ENCODE results near the gene CHKA.

CHKA gene

DNA sequence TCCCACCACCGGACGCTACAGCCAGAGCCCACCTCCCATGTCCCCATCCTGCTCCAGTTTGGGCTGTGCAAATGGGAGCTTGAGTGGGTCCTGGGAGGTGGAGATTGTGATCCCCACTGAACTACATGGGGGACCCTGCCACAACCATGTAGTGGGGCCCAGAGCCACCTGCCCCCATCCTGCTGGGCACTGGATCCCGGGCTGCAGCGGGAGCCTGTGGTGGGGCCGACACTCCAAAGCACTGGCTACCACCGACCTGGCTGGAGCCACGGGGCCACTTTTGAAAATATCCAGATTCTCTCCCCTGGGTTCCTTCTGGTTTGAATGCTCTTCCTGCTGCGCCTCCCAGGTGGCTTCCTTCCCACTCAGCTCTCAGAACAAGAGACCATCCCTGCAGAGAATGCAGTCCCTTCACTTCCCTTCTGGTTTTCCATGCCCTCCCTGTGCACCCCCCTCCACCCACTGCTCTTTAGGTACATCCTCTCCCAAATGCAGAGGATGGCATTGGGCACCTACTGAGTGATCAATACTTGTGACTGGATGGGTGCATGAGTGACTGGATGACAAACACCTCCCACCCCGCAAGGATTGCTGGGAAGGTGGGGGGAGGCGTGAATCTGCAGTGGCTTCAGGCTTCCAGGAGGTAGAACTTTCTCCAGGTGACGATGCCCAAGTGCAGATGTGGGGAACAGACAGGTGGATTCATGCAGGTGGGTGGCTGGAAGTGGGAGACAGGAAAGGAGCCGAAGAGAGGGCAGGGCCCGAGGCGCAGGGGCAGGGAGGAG, 116.4 kb downstream of the CHKA start:
- no peak overlapping the region; the same call in 1 of the 2 replicates for H3K4me3 ChIP-seq (ENCODE audit: low read depth, low read length)
- TF ChIP-seq, protein P1, sequence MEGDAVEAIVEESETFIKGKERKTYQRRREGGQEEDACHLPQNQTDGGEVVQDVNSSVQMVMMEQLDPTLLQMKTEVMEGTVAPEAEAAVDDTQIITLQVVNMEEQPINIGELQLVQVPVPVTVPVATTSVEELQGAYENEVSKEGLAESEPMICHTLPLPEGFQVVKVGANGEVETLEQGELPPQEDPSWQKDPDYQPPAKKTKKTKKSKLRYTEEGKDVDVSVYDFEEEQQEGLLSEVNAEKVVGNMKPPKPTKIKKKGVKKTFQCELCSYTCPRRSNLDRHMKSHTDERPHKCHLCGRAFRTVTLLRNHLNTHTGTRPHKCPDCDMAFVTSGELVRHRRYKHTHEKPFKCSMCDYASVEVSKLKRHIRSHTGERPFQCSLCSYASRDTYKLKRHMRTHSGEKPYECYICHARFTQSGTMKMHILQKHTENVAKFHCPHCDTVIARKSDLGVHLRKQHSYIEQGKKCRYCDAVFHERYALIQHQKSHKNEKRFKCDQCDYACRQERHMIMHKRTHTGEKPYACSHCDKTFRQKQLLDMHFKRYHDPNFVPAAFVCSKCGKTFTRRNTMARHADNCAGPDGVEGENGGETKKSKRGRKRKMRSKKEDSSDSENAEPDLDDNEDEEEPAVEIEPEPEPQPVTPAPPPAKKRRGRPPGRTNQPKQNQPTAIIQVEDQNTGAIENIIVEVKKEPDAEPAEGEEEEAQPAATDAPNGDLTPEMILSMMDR (IDR thresholded peaks at IDR 0.05; ENCODE audit: low read depth, low read length), result no peak

DNA sequence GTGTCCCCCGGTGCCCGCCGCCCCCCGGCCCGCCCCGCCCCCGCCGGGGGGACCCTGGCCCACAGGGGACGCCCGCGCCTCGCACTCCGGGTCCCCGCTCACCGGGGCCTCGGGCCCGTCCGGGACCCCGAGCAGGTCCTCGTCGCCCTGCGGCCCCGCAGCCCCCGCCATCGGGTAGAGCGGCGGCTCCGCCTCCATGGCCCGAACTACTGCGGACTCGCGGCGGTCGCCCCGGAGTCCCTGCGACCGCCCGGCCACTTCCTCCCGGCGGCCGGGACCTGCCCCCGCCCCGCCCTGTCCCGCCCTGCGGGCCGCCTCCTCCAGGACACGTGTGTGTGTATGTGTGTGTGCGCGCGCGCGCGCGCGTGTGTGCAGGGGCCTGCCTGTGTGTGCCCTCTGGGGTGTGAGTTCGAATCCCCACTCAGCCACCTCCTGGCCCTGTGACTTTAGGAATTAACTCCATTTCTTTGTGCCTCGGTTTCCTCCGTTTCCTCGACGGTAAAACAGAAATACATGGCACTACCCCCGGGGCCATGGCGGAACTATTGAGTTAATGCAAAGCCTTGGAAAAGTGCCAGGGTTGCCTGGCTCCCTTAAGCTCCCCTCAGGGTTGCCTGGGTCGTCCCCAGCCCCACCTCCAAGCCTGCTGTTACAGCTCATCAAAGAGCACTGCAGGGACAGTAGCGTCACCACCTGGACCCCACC, 117.2 kb downstream of the CHKA start, which contains the start of gene UNC93B1:
Gene UNC93B1, minus strand, starts transcription at position 252 of the 705 bp plus-strand sequence. Its CDS starts 54 bp downstream, at position 198.
- TF ChIP-seq, protein P1 (IDR thresholded peaks at IDR 0.05; ENCODE audit: low read depth, low read length), result no peak

DNA sequence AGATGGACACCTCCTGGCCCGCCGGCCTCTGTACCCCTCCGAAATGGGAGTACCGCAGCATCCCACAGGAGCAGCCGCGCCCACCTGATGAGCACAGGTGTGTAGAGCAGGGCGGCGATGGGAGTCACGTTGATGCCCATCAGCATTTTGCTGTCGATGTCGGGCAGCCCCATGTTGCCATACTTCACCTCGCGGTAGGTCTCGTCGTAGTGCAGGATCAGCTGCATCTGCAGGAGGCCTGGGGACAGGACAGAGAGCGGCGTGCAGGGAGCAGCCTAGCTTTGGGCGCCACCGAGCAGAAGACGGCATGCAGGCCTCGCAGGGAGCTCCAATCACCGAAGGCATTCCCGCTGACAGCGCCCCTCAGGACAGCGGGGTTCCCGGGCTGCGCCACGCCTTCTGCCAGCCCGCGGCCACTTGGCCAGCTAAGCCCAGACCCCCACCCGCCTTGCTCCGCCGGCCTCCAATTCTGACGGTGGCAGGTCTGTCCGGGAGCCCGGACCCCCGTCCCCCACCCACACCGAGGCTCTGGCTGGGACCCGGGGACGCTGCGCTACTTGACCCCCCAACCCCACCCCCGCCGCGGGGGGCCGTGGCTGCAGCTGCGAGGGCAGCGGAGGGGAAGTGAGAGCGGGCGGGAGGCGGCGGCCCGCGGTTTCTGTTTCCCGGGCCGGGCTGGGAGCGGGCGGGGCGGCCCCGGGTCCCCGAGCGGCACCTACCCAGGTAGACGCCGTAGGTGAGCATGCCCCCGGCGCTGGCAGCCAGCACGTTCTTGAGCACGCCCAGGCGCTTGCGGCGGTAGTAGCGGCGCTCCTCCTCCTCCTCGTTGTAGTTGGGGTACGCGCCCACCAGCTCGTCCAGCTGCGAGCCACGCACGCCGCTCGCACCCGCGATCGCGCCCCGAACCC, 118.0 kb downstream of the CHKA start:
- peak overlapping the region; percentile 63 for H3K4me3 ChIP-seq (ENCODE audit: low read depth, low read length)
- TF ChIP-seq, protein P1 (IDR thresholded peaks at IDR 0.05; ENCODE audit: low read depth, low read length), result no peak

More for the DNA sequence above, 117.2 kb downstream of the CHKA start, which contains the start of gene UNC93B1:
- peak within 1 kb of the TSS; percentile 63 for H3K4me3 ChIP-seq (ENCODE audit: low read depth, low read length)
